A549 (cell line): ENCODE measurements around the gene RYR3. TPM values are rescaled to one million over a fixed set of nuclear protein-coding genes. Genes with fewer than 3 reads are reported as not detected.

Experiments used
- ATAC-seq, 2 experiments: fragments of 200-7000 bp in 1 of 2; fragments of >200 bp in 1 of 2; cut with Nextera tagmentation in 1 of 2; cut with Tn5 transposase in 1 of 2; 3 replicates each; pipeline versions ENCODE4 v1.8.0 to v1.9.1; 2018 to 2020; ENCODE audit warnings: mild to moderate bottlenecking in 1 of 2, moderate library complexity in 1 of 2
- CTCF ChIA-PET: fragments of 300-600 bp; sonication (Branson Sonifier 250); formaldehyde crosslinking; extraction: SDS; loops from one replicate; lab custom pipeline; 2021; ENCODE audit warnings: antibody characterized with exemption, inconsistent platforms; lab: Yijun Ruan, JAX
- POLR2A ChIA-PET: fragments of 350-600 bp; formaldehyde crosslinking; extraction: SDS; loops from one replicate; lab custom pipeline; 2021; ENCODE audit warnings: antibody characterized with exemption, inconsistent platforms; lab: Yijun Ruan, JAX
- DNase-seq, 2 experiments: peaks; one replicate each; pipeline versions ENCODE4 v3.0.0 to v3.0.0-alpha.2; 2011 to 2016; ENCODE audit warnings: low read depth in 1 of 2, low spot score in 1 of 2
- FAIRE-seq: peaks from 2 replicates; lab custom pipeline; 2011; peaks lifted over from hg19 to GRCh38; lab: Jason Lieb, UNC
- H3K27ac ChIP-seq, 2 experiments: fragments of >200 bp; sonication (Bioruptor Twin); formaldehyde crosslinking; 3 replicates each; pipeline ENCODE4 v1.5.1; 2016 to 2017
- H3K4me1 ChIP-seq: fragments of >200 bp; sonication (Bioruptor Twin); formaldehyde crosslinking; 3 replicates; pipeline ENCODE4 v1.6.1; 2016
- H3K4me2 ChIP-seq: fragments of >200 bp; sonication (Bioruptor Twin); formaldehyde crosslinking; 3 replicates; pipeline ENCODE4 v1.6.1; 2016
- H3K4me3 ChIP-seq: fragments of >200 bp; sonication (Bioruptor Twin); formaldehyde crosslinking; 3 replicates; pipeline ENCODE4 v1.5.1; 2016
- H3K9me3 ChIP-seq: fragments of >200 bp; sonication (Bioruptor Twin); formaldehyde crosslinking; 3 replicates; pipeline ENCODE4 v1.6.1; 2016
- CHD2 ChIP-seq: fragments of 150-350 bp; IDR thresholded peaks from 2 replicates; pipeline ENCODE4 v1.6.1; 2014; ENCODE audit warnings: low read length; ENCODE audit not compliant: partially characterized antibody
- CHD4 ChIP-seq: fragments of 200-600 bp; sonication (generic); IDR thresholded peaks from 2 replicates; pipeline ENCODE4 v1.6.1; 2016; ENCODE audit warnings: antibody characterized with exemption, mild to moderate bottlenecking, borderline replicate concordance
- EP300 ChIP-seq, 2 experiments: fragments of >200 bp; sonication (Bioruptor Twin); formaldehyde crosslinking; IDR thresholded peaks; 2 replicates in 1 of 2; 3 replicates in 1 of 2; pipeline ENCODE4 v1.6.1; 2016 to 2017
- FOSB ChIP-seq: fragments of 250-450 bp; sonication (Bioruptor Pico); IDR thresholded peaks from 2 replicates; pipeline ENCODE4 v1.5.0; 2020; ENCODE audit warnings: mild to moderate bottlenecking, moderate library complexity
- FOXS1 ChIP-seq: fragments of 250-450 bp; sonication (Bioruptor Pico); IDR thresholded peaks from 2 replicates; pipeline ENCODE4 v1.5.0; 2020; ENCODE audit warnings: mild to moderate bottlenecking, moderate library complexity
- GATA3 ChIP-seq: IDR thresholded peaks from 2 replicates; pipeline ENCODE4 v1.6.1; 2012; ENCODE audit warnings: borderline replicate concordance
- JUN ChIP-seq, 2 experiments: fragments of >200 bp; sonication (Bioruptor Twin); formaldehyde crosslinking; IDR thresholded peaks; 2 replicates in 1 of 2; 3 replicates in 1 of 2; pipeline ENCODE4 v1.6.1; 2016 to 2017
- KDM5A ChIP-seq: fragments of 200-600 bp; sonication (generic); IDR thresholded peaks from 2 replicates; pipeline ENCODE4 v1.6.1; 2016; ENCODE audit warnings: antibody characterized with exemption, mild to moderate bottlenecking
- MAZ ChIP-seq: fragments of 150-350 bp; IDR thresholded peaks from 2 replicates; pipeline ENCODE4 v1.6.1; 2014; ENCODE audit warnings: antibody characterized with exemption, low read depth, low read length, borderline replicate concordance
- POLR2A ChIP-seq: IDR thresholded peaks from 2 replicates; pipeline ENCODE4 v1.6.1; 2012; ENCODE audit warnings: mild to moderate bottlenecking, low read length
- RNF2 ChIP-seq: fragments of 200-600 bp; sonication (generic); IDR thresholded peaks from 2 replicates; pipeline ENCODE4 v1.6.1; 2016; ENCODE audit warnings: low read depth, mild to moderate bottlenecking, antibody characterized with exemption, moderate library complexity, borderline replicate concordance
- WGBS: methylation state at CpG from one replicate; pipeline ENCODE4 v1.1.6; 2017; ENCODE audit errors: missing lambda C conversion rate; 5-methylcytosine and 5-hydroxymethylcytosine counted together
- polyA plus RNA-seq, 4 experiments: library from polyadenylated mRNA; depleted of rRNA in 3 of 4; stranded (reverse); fragments of >200 nt; fragmentation: RNase III in 1 of 4; extraction: RNeasy Plus Mini Kit Qiagen cat#74134 plus additional on column Dnase treatment in 1 of 4; gene quantifications; 2 replicates in 3 of 4; 3 replicates in 1 of 4; pipeline ENCODE4 v1.2.3, GENCODE V29; 2011 to 2017
- TF ChIP-seq, protein P1 (sequence below): fragments of 200-600 bp; sonication (generic); IDR thresholded peaks from 2 replicates; pipeline ENCODE4 v1.6.1; 2016; ENCODE audit warnings: antibody characterized with exemption, mild to moderate bottlenecking, moderate library complexity
- TF ChIP-seq, protein P2 (sequence below): fragments of 150-350 bp; IDR thresholded peaks from 2 replicates; pipeline ENCODE4 v1.6.1; 2014; ENCODE audit warnings: low read depth, mild to moderate bottlenecking, low read length
- TF ChIP-seq, protein P3 (sequence below): IDR thresholded peaks from 2 replicates; pipeline ENCODE4 v1.6.1; 2012
- TF ChIP-seq, protein P4 (sequence below): IDR thresholded peaks from 2 replicates; pipeline ENCODE4 v1.6.1; 2012

RYR3 gene
- polyA plus RNA-seq, 2 of the 4 experiments (the other 2 are of a cell fraction), result 0.03 TPM; not detected in 1

DNA sequence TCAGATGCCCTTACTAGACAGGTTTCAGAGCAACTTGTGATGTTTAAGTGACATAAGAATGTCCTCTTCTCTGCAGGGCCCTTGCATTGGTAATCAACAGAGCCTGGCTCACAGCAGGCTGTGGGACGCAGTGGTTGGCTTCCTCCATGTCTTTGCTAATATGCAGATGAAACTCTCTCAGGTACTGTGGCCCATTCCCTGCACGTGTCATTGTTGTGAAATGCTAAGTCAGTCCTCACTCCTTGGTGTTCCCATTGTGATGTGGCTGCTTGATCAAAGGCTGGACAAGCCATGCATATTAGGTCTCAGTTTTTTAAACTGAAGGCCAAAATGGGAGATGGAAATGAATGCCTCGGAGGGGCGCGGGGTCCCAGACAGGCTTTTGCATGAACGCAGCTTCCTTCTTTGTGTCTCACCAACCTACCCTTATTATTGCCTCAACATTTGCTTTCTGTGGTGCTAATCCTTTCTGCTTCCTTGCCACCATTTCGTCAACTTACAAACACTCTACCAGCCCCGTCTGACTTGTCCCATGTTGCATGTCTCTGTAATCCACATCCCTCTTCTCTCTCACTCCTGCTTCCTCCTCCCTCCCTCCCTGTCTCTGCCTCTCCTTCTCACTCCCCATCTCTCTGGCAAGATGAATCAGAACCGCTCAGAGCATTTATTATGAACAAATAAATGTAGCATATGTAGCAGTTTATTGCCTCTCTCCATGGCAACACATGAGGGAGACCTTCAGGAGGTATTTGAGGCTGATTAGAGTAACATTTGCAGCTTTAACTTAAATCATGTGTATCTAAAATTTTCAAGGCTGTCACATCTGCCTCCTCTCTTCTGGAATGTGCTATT lies 524.4 kb downstream of the RYR3 start (continued):
- TF ChIP-seq, protein P1, sequence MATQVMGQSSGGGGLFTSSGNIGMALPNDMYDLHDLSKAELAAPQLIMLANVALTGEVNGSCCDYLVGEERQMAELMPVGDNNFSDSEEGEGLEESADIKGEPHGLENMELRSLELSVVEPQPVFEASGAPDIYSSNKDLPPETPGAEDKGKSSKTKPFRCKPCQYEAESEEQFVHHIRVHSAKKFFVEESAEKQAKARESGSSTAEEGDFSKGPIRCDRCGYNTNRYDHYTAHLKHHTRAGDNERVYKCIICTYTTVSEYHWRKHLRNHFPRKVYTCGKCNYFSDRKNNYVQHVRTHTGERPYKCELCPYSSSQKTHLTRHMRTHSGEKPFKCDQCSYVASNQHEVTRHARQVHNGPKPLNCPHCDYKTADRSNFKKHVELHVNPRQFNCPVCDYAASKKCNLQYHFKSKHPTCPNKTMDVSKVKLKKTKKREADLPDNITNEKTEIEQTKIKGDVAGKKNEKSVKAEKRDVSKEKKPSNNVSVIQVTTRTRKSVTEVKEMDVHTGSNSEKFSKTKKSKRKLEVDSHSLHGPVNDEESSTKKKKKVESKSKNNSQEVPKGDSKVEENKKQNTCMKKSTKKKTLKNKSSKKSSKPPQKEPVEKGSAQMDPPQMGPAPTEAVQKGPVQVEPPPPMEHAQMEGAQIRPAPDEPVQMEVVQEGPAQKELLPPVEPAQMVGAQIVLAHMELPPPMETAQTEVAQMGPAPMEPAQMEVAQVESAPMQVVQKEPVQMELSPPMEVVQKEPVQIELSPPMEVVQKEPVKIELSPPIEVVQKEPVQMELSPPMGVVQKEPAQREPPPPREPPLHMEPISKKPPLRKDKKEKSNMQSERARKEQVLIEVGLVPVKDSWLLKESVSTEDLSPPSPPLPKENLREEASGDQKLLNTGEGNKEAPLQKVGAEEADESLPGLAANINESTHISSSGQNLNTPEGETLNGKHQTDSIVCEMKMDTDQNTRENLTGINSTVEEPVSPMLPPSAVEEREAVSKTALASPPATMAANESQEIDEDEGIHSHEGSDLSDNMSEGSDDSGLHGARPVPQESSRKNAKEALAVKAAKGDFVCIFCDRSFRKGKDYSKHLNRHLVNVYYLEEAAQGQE, result no peak
- TF ChIP-seq, protein P2, sequence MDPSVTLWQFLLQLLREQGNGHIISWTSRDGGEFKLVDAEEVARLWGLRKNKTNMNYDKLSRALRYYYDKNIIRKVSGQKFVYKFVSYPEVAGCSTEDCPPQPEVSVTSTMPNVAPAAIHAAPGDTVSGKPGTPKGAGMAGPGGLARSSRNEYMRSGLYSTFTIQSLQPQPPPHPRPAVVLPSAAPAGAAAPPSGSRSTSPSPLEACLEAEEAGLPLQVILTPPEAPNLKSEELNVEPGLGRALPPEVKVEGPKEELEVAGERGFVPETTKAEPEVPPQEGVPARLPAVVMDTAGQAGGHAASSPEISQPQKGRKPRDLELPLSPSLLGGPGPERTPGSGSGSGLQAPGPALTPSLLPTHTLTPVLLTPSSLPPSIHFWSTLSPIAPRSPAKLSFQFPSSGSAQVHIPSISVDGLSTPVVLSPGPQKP, result no peak

DNA sequence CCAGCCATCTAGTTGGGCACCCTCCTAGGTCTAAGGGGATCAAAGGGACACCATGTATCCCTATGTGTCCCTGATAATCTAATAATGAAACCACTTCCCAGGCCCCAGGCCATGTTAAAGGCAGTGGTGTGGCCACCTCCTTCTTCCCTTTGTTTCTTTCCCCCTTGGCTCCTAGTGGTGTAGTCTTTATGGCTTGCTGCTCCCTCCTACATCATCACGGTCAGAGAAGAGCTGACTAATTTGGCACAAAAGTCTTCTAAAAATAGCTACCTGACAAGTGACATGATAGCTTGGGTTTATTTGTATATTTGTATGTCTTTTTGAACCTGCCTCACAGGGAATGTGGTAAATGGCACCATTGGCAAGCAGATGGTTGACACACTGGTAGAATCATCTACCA lies 526.5 kb downstream of the RYR3 start:
- ATAC-seq (no peak), DNase-seq (no peak), FAIRE-seq (no peak)
- no peak overlapping the region for H3K4me3 ChIP-seq
- POLR2A ChIA-PET, result no interaction called here
- H3K4me1 ChIP-seq, result no peaks in the 10 kb centered on the region
- H3K9me3 ChIP-seq, result no peaks in the 10 kb centered on the region
- 81% methylated on average over 1 of the region's 1 CpG for WGBS
- no peak overlapping the region for H3K27ac ChIP-seq
- CTCF ChIA-PET, result interaction anchor here (1.1 to 1.2 kb wide), 2 partner anchors 104 to 107 kb away, joined by 3 read pairs; no protein-coding TSS in a partner anchor
- TF ChIP-seq KDM5A (no peak), EP300 (IDR thresholded peaks at IDR 0.05) (no peak), FOXS1 (no peak), FOSB (CRISPR knock-in tag) (no peak), CHD4 (no peak), MAZ (no peak), RNF2 (no peak), JUN (IDR thresholded peaks at IDR 0.05) (no peak)
- no peak overlapping the region for H3K4me2 ChIP-seq

DNA sequence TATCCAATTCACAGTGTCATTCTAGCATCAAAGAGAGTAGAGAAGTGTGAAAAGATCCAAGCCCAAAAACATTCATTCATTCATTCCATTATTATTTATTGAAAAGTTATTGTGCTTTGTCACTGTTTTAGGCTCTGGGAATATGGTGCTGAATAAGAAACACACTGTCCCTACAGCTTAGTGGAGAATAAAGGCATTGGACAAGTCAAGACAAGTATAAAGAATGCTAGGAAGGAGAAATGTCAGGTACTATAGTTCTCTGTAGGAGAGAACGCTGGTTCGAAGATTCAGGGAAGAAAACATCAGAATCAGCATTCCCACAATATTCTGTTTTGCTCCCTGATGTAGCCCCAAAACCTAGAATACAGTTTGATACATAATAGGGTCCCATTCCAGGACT lies 528.8 kb downstream of the RYR3 start:
- TF ChIP-seq GATA3, result no peak
- TF ChIP-seq, protein P3, sequence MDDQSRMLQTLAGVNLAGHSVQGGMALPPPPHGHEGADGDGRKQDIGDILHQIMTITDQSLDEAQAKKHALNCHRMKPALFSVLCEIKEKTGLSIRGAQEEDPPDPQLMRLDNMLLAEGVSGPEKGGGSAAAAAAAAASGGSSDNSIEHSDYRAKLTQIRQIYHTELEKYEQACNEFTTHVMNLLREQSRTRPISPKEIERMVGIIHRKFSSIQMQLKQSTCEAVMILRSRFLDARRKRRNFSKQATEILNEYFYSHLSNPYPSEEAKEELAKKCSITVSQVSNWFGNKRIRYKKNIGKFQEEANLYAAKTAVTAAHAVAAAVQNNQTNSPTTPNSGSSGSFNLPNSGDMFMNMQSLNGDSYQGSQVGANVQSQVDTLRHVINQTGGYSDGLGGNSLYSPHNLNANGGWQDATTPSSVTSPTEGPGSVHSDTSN, result no peak
- no peak for TF ChIP-seq POLR2A
- TF ChIP-seq CHD4, result no peak
- no peak for TF ChIP-seq CHD2
- TF ChIP-seq MAZ, result no peak
- TF ChIP-seq, protein P4, sequence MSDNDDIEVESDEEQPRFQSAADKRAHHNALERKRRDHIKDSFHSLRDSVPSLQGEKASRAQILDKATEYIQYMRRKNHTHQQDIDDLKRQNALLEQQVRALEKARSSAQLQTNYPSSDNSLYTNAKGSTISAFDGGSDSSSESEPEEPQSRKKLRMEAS, result no peak
- Histone ChIP-seq H3K9me3 (no peaks in the 10 kb centered on the region), H3K4me3 (no peak overlapping the region), H3K4me2 (no peak overlapping the region), H3K4me1 (peaks cover 5% of the 10 kb centered on the region; the same call in 2 of the 3 replicates), H3K27ac (no peak overlapping the region)
- WGBS, result 65% methylated on average over 2 of the region's 2 CpGs
- POLR2A ChIA-PET, result no interaction called here
- no peak for FAIRE-seq
- CTCF ChIA-PET, result interaction anchor here (0.8 kb wide), 1 partner anchor 12 kb away, joined by 3 read pairs; no protein-coding TSS in a partner anchor
- no peak for ATAC-seq
- DNase-seq, result no peak
